Muscle of back (tissue), 11 donors: ENCODE results near the gene CBX5. TPM values are rescaled to one million over a fixed set of nuclear protein-coding genes. Genes with fewer than 3 reads are reported as not detected.
A peak's percentile ranks its signal among the peaks of the same experiment; 100 is the strongest.
"Not testable (repeated sequence)": the region's sequence is repeated elsewhere in the genome, so short reads cannot be mapped to it uniquely, and the experiment has no call there.

Experiments
- DNase-seq, 3 donors: peaks; one replicate each; pipeline versions ENCODE4 v3.0.0 to v3.0.0-alpha.2; 2013
- polyA plus RNA-seq, 10 donors: library from polyadenylated mRNA; unstranded; fragments of 120-200 nt; gene quantifications; one replicate each; pipeline ENCODE4 v1.2.1, GENCODE V29; 2013; ENCODE audit not compliant: insufficient read length in 10 of 10

CBX5 gene
- polyA plus RNA-seq, 10 donors = 59.6 to 91.8 (median 79.7) TPM

DNA sequence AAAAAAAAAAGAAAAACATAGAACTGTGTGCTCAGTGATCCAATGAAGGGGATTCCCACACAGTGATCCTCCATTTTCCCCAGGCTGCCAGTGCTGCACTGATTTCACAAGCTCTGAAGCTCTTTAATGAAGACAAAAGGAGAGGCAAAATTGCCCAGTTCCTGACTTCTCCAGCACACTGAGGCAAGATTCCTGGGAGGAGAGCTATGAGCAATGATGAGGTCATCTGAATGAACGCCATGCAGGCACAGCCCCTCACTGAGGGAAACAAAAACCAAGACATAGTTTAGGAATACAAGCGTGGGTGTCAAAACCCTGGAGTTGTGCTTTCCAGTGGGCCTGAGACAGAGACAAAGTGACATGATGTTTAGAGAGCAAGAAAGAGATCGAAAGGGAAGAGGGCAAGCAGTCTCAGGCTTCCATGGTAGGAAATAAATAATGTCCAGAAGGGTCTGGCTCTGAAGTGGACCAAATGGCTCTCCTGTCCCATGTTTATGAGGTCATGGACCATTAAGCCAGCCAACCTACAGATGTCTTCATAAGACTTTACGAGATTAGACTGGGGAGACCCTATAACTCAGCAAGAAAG, 50.2 kb downstream of the CBX5 start:
- DNase-seq = peak in 2 of 3 donors; percentile 60 to 88

- DNase-seq = peak in 1 of 3 donors; percentile 80
Observed at GRCh38 chr12:54228471-54228870, 51.5 kb downstream of the CBX5 start.

GRCh38 chr12:54227927-54228326, 52.0 kb downstream of the CBX5 start:
- not testable (repeated sequence) for DNase-seq

- DNase-seq = peak in 1 of 3 donors; percentile 29
Observed at GRCh38 chr12:54227376-54227775, 52.5 kb downstream of the CBX5 start.

DNA sequence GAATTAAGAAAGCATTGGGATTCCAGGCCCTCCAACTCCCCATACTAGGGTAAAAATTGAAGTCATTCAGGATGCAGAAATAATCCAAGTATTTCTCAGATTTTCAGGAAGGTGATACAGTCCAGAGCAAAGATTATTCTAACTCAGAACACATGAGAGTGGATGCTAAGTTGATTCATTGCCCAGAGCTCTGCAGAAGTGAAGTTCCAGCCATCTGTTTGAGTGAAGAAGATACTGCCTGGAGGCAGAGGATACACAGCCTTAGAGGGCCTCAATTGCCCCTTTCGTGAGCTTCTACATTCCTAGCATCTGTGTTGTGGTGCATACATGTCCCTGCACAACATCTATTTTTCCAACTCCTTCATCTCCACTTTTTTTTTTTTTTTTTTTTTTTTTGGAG, 54.3 kb downstream of the CBX5 start:
- peak in 1 of 3 donors; percentile 57 for DNase-seq

DNA sequence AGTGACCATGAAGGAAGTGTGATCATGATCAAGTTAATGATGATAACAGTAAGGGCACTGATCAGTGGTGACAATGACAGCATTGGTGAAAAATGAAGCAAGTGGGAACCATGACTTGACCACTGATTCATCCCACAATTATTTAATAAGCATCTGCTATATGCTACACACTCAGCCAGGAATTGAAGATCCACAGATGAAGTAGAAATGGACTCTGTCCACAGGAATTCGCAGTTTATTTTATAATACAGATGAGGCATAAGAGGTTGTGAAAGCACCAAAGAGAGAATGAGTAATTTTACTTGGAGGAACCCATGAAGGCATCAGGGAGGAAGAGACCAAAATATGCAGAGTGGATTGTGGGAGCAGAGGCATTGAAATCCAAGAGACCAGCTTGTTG, 57.3 kb downstream of the CBX5 start:
- peak in 1 of 3 donors; percentile 89 for DNase-seq

- no peak for DNase-seq
Observed at GRCh38 chr12:54221402-54221984, 58.4 kb downstream of the CBX5 start.

DNA sequence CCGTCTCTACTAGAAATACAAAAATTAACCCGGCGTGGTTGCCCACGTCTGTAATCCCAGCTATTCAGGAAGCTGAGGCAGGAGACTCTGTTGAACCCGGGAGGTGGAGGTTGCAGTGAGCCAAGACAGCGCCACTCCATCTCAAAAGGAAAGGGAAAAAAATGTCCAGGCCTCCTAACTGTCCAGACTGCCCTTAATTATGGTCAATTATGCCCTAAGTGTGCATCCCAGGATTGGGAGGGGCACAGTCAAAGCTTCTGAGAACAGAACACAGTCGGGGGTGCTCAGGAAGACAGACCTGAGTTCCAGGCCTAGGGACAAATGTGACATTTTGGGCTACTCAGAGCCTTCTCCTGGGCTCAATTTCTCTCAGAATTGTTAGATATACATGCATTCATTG, 59.4 kb downstream of the CBX5 start:
- no peak for DNase-seq

GRCh38 chr12:54220092-54220557, 59.8 kb downstream of the CBX5 start:
- peak; percentile 75 to 93 (median 84) for DNase-seq

- peak in 1 of 3 donors; percentile 67 for DNase-seq
Observed at GRCh38 chr12:54217774-54218241, 62.1 kb downstream of the CBX5 start.

- peak; percentile 84 to 95 (median 88) for DNase-seq
Observed at GRCh38 chr12:54216797-54217661, 62.9 kb downstream of the CBX5 start.

- peak in 1 of 3 donors; percentile 51 for DNase-seq
Observed at GRCh38 chr12:54215989-54216796, 63.7 kb downstream of the CBX5 start.

GRCh38 chr12:54214553-54215406, 65.1 kb downstream of the CBX5 start:
- DNase-seq = peak; percentile 80 to 91 (median 83)

GRCh38 chr12:54213079-54213478, 66.8 kb downstream of the CBX5 start:
- no peak for DNase-seq

- no peak for DNase-seq
Observed at GRCh38 chr12:54211920-54212319, 68.0 kb downstream of the CBX5 start.

GRCh38 chr12:54210400-54210790, 69.5 kb downstream of the CBX5 start:
- no peak for DNase-seq

DNA sequence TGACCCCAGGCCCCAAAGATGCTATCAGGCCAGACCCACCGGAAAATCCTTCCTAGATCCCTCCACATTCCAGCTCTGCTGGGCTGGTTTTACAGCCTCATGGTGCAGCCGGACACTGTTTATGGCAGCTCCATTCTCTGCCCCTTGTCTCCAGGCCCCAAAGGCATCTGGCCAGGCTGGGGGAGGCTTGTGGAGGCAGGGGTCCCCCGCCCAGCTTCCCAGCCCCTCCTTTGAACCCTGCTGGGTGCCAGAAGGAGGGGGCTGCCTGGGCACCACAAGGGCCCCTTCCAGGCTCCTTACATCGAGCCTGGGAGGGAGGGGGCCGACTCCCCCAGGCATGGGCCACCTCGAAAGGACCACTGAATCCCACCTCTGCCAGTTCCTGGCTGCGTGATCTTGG, 71.3 kb downstream of the CBX5 start:
- no peak for DNase-seq

DNA sequence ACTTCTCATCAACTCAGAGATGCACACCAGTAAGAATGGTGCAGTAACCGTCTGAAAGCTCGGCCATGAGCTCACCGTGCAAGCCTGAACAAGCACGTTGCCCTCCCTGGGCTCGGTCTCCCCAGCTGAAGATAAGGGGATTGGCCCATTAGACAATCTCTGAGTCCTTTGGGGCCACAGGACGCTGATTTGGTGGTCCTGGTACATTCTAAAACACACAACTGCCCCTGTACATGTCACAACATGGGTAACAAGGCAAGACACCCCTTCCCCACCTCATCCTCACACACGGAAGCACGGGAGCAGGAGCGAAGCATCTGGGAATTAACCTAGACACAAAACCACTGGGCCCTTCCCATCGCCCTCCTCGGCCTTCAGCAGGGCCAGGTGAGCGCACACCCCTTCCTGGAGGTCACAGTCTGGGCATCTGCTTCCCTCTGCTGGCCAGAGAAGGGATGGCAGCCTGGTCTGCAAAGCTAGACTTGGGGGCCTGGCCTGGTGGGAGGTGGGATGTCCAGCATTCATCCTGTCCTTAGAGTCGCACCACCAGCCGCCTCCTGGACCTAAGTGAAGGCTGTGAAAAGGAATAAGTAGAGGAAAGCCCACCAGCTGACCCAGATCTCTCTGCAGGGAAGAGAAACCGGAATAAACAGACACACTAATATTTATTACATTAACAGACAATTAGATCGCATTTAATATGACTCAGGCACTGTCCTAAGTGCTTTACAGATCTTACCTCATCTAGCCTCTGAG, 72.2 kb downstream of the CBX5 start:
- DNase-seq = peak; percentile 58 to 88 (median 68)

DNA sequence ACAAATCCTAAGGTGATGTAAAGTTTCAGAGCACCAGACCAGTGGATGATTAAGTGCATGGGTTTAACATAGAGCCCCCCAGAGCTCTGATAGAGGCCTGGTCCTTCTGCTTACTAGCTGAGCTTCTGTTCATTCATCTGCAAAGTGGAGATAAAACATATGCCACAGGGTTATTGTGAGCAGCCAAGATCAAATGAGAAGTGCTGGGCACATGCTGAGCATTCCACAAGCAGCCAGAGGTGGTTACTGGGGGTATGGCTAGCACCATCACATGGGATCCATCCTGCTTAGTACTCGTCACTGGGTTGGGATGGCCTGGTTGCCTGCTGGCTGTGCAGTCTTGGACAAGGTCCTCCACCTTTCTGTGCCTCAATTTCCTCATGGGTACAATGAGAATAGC, 73.1 kb downstream of the CBX5 start:
- no peak for DNase-seq

DNA sequence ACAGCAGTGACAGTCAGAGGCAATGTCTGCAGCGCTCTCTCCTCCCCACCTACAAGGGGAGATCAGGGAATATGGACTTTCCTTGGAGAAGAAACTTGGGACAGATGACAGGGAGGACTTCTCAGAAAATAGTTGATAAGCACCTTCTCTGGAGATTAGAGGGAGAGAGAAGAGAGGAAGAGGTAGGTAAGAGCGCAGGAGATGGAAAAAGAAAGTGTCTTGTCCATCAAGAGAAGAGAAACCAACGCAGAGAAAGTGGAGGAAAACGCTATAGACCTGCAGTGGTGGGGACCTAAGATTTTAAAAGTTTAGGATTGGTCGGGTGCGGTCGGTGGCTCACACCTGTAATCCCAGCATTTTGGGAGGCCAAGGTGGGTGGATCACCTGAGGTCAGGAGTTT, 75.6 kb downstream of the CBX5 start:
- no peak for DNase-seq
